Measurements from ENCODE around the gene CLDN10.

- TF ChIP-seq CTCF (IDR thresholded peaks at IDR 0.05) = no peak
- TF ChIP-seq POLR2A (IDR thresholded peaks at IDR 0.05) = no peak
- TF ChIP-seq EP300 (IDR thresholded peaks at IDR 0.05) = no peak
Observed at GRCh38 chr13:95553581-95554385, 1.3 kb downstream of the CLDN10 start.

Data from ovary (tissue), 3 donors.